Kidney (tissue), 14 donors: ENCODE data around the gene SNAP47. TPM values are rescaled to one million over a fixed set of nuclear protein-coding genes. Genes with fewer than 3 reads are reported as not detected.

Experiments used
- DNase-seq, 5 donors: peaks; one replicate each; pipeline ENCODE4 v3.0.0-alpha.2; 2013 to 2020
- FAIRE-seq: peaks from 2 replicates; lab custom pipeline; 2012; peaks lifted over from hg19 to GRCh38; lab: Jason Lieb, UNC
- H3K27ac ChIP-seq, 2 donors: one replicate each; pipeline ENCODE4 v1.7.0; 2013; ENCODE audit warnings: low read depth in 2 of 2, low read length in 2 of 2, inconsistent platforms in 1 of 2
- H3K27me3 ChIP-seq: one replicate; pipeline ENCODE4 v1.7.1; 2013; ENCODE audit warnings: low read length, inconsistent platforms; ENCODE audit not compliant: control insufficient read depth, insufficient read depth
- H3K36me3 ChIP-seq, 3 donors: one replicate each; pipeline versions ENCODE4 v1.7.0 to v1.7.1; 2013; ENCODE audit warnings: low read length in 3 of 3, control low read depth in 1 of 3, inconsistent platforms in 1 of 3; ENCODE audit not compliant: insufficient read depth in 3 of 3, control insufficient read depth in 2 of 3
- H3K4me1 ChIP-seq, 3 donors: one replicate each; pipeline versions ENCODE4 v1.7.0 to v1.7.1; 2013; ENCODE audit warnings: low read length in 3 of 3, inconsistent platforms in 1 of 3, low read depth in 1 of 3; ENCODE audit not compliant: control insufficient read depth in 2 of 3, insufficient read depth in 2 of 3
- H3K4me3 ChIP-seq, 3 donors: one replicate each; pipeline versions ENCODE4 v1.7.0 to v1.8.1; 2013; ENCODE audit warnings: low read length in 3 of 3, control low read depth in 1 of 3, inconsistent platforms in 1 of 3
- H3K9ac ChIP-seq, 3 donors: one replicate each; pipeline versions ENCODE4 v1.7.0 to v1.7.1; 2013; ENCODE audit warnings: low read length in 3 of 3, control low read depth in 1 of 3, inconsistent platforms in 1 of 3
- H3K9me3 ChIP-seq, 3 donors: one replicate each; pipeline versions ENCODE4 v1.7.0 to v1.7.1; 2013; ENCODE audit warnings: low read length in 3 of 3, control low read depth in 1 of 3, inconsistent platforms in 1 of 3; ENCODE audit not compliant: control insufficient read depth in 2 of 3, insufficient read depth in 1 of 3
- intact Hi-C: fragments of 100-400 bp; cut with DNase I; formaldehyde crosslinking; loops from one replicate; pipeline ENCODE4 v1.11.1; 2022
- polyA plus RNA-seq: library from polyadenylated mRNA; stranded (reverse); fragments of 350-450 nt; fragmentation: Illumina TruSeq; extraction: RNeasy Lipid Tissue Mini Kit (QIAGEN cat#74804); gene quantifications from one replicate; pipeline ENCODE4 v1.2.3, GENCODE V29; 2014; ENCODE audit warnings: low read depth, low replicate concordance; ENCODE audit not compliant: insufficient read depth
- total RNA-seq: library from RNA; stranded (reverse); fragmentation: NEBNext Ultra II Directional; extraction: Animal tissue kit (Norgen Biotek cat#: 25700); gene quantifications from one replicate; pipeline ENCODE4 v1.2.1, GENCODE V29; 2021
- TF ChIP-seq, protein P1 (sequence below): IDR thresholded peaks from 3 replicates; pipeline ENCODE4 v1.5.1; 2012; ENCODE audit warnings: mild to moderate bottlenecking, moderate library complexity, borderline replicate concordance; ENCODE audit not compliant: insufficient read depth; ENCODE audit errors: extremely low read depth
- donor health status: control.
- donor health status: control.
- donor health status: control.
- donor health status: control.
- donor health status: control.
- donor health status: DM: yes; HTN: yes; CAD: no.
- donor health status: Normal renal cell carcinoma (clear cell type).

Gene SNAP47
- total and polyA plus RNA-seq, 2 donors from 2014 or later, result 31.6 to 32.4 TPM

GRCh38 chr1:227767401-227768124, 32.3 kb downstream of the SNAP47 start:
- intact Hi-C loops, result loop anchor here (10.0 kb wide), 1 partner anchor 177 kb away; the partner anchor contains the start of gene WNT9A
- peak in 1 of 5 donors; percentile 13 for DNase-seq
- no peak overlapping the region for H3K4me3 ChIP-seq
- H3K27me3 ChIP-seq, result no peaks in the 10 kb centered on the region
- no peak overlapping the region for H3K9ac ChIP-seq
- TF ChIP-seq, protein P1, sequence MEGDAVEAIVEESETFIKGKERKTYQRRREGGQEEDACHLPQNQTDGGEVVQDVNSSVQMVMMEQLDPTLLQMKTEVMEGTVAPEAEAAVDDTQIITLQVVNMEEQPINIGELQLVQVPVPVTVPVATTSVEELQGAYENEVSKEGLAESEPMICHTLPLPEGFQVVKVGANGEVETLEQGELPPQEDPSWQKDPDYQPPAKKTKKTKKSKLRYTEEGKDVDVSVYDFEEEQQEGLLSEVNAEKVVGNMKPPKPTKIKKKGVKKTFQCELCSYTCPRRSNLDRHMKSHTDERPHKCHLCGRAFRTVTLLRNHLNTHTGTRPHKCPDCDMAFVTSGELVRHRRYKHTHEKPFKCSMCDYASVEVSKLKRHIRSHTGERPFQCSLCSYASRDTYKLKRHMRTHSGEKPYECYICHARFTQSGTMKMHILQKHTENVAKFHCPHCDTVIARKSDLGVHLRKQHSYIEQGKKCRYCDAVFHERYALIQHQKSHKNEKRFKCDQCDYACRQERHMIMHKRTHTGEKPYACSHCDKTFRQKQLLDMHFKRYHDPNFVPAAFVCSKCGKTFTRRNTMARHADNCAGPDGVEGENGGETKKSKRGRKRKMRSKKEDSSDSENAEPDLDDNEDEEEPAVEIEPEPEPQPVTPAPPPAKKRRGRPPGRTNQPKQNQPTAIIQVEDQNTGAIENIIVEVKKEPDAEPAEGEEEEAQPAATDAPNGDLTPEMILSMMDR, result no peak
- peaks cover 0 to 2% (median 0%) of the 10 kb centered on the region in 3 donors for H3K9me3 ChIP-seq
- H3K27ac ChIP-seq, result no peak overlapping the region
- H3K36me3 ChIP-seq, result peaks cover 5 to 16% (median 8%) of the 10 kb centered on the region in 3 donors
- no peak for FAIRE-seq
- peaks cover 0 to 5% (median 0%) of the 10 kb centered on the region in 3 donors for H3K4me1 ChIP-seq

- FAIRE-seq (no peak), DNase-seq (peak in 1 of 5 donors; percentile 28)
- no peak overlapping the region for H3K27ac ChIP-seq
- H3K9ac ChIP-seq, result no peak overlapping the region
- intact Hi-C loops, result loop anchor here (10.0 kb wide), 1 partner anchor 177 kb away; the partner anchor contains the start of gene WNT9A
- H3K4me1 ChIP-seq, result peaks cover 0 to 5% (median 0%) of the 10 kb centered on the region in 3 donors
- peaks cover 5 to 16% (median 8%) of the 10 kb centered on the region in 3 donors for H3K36me3 ChIP-seq
- TF ChIP-seq, protein P1, result no peak
- no peaks in the 10 kb centered on the region for H3K27me3 ChIP-seq
- H3K9me3 ChIP-seq, result peaks cover 0 to 2% (median 0%) of the 10 kb centered on the region in 3 donors
- no peak overlapping the region for H3K4me3 ChIP-seq
Observed at GRCh38 chr1:227768125-227768439, 32.8 kb downstream of the SNAP47 start.

- H3K27me3 ChIP-seq, result no peaks in the 10 kb centered on the region
- TF ChIP-seq, protein P1, result no peak
- intact Hi-C loops, result loop anchor here (10.0 kb wide), 1 partner anchor 176 kb away; the partner anchor contains the start of gene WNT9A
- no peak for FAIRE-seq
- H3K9ac ChIP-seq, result no peak overlapping the region
- H3K9me3 ChIP-seq, result peaks cover 0 to 2% (median 0%) of the 10 kb centered on the region in 3 donors
- DNase-seq, result peak in 1 of 5 donors; percentile 40
- peaks cover 5 to 16% (median 8%) of the 10 kb centered on the region in 3 donors for H3K36me3 ChIP-seq
- H3K4me3 ChIP-seq, result no peak overlapping the region
- H3K27ac ChIP-seq, result no peak overlapping the region
- H3K4me1 ChIP-seq, result peaks cover 0 to 7% (median 0%) of the 10 kb centered on the region in 3 donors
Observed at GRCh38 chr1:227768640-227769039, 33.4 kb downstream of the SNAP47 start.
